ENCODE measurements around the gene HBEGF.

Gene HBEGF

GRCh38 chr5:140302786-140303639 lies 43.4 kb downstream of the HBEGF start, which contains the start of gene PFDN1:
PFDN1 (minus strand) TSS chr5:140303101; CDS start chr5:140303073, 28 bp downstream.
- Histone ChIP-seq H3K9me3 (ENCODE audit: low read length) (no peaks in the 10 kb centered on the region), H2AFZ (ENCODE audit: low read depth, low read length) (peak within 1 kb of the TSS; percentile 60), H3K36me3 (ENCODE audit: insufficient read depth, low read length) (peaks cover 23% of the 10 kb centered on the region), H3K4me1 (ENCODE audit: insufficient read depth, low read length) (peaks cover 18% of the 10 kb centered on the region), H3K27me3 (ENCODE audit: insufficient read depth, low read length) (no peaks in the 10 kb centered on the region), H3K4me3 (ENCODE audit: low read length) (peak within 1 kb of the TSS; percentile 85)

GRCh38 chr5:140301136-140301535 lies 45.3 kb downstream of the HBEGF start:
- peaks cover 27% of the 10 kb centered on the region for H3K4me1 ChIP-seq (ENCODE audit: insufficient read depth, low read length)
- no peak overlapping the region for H2AFZ ChIP-seq (ENCODE audit: low read depth, low read length)
- H3K36me3 ChIP-seq (ENCODE audit: insufficient read depth, low read length) = peaks cover 27% of the 10 kb centered on the region
- peak overlapping the region; percentile 85 for H3K4me3 ChIP-seq (ENCODE audit: low read length)
- H3K27me3 ChIP-seq (ENCODE audit: insufficient read depth, low read length) = no peaks in the 10 kb centered on the region
- H3K9me3 ChIP-seq (ENCODE audit: low read length) = no peaks in the 10 kb centered on the region

GRCh38 chr5:140299056-140299455 lies 47.3 kb downstream of the HBEGF start:
- Histone ChIP-seq H3K36me3 (ENCODE audit: insufficient read depth, low read length) (peaks cover 27% of the 10 kb centered on the region), H3K4me3 (ENCODE audit: low read length) (no peak overlapping the region), H2AFZ (ENCODE audit: low read depth, low read length) (no peak overlapping the region), H3K9me3 (ENCODE audit: low read length) (no peaks in the 10 kb centered on the region), H3K27me3 (ENCODE audit: insufficient read depth, low read length) (no peaks in the 10 kb centered on the region), H3K4me1 (ENCODE audit: insufficient read depth, low read length) (peaks cover 29% of the 10 kb centered on the region)

GRCh38 chr5:140298183-140298601 lies 48.2 kb downstream of the HBEGF start:
- H3K4me1 ChIP-seq (ENCODE audit: insufficient read depth, low read length) = peaks cover 33% of the 10 kb centered on the region
- peaks cover 27% of the 10 kb centered on the region for H3K36me3 ChIP-seq (ENCODE audit: insufficient read depth, low read length)
- no peak overlapping the region for H3K4me3 ChIP-seq (ENCODE audit: low read length)
- H2AFZ ChIP-seq (ENCODE audit: low read depth, low read length) = no peak overlapping the region
- no peaks in the 10 kb centered on the region for H3K9me3 ChIP-seq (ENCODE audit: low read length)
- no peaks in the 10 kb centered on the region for H3K27me3 ChIP-seq (ENCODE audit: insufficient read depth, low read length)

- Histone ChIP-seq H3K36me3 (ENCODE audit: insufficient read depth, low read length) (peaks cover 27% of the 10 kb centered on the region), H2AFZ (ENCODE audit: low read depth, low read length) (no peak overlapping the region), H3K27me3 (ENCODE audit: insufficient read depth, low read length) (no peaks in the 10 kb centered on the region), H3K9me3 (ENCODE audit: low read length) (no peaks in the 10 kb centered on the region), H3K4me1 (ENCODE audit: insufficient read depth, low read length) (peaks cover 33% of the 10 kb centered on the region), H3K4me3 (ENCODE audit: low read length) (no peak overlapping the region)
Measured at GRCh38 chr5:140297283-140297682, 49.1 kb downstream of the HBEGF start.

GRCh38 chr5:140296289-140296688 lies 50.1 kb downstream of the HBEGF start:
- Histone ChIP-seq H3K4me3 (ENCODE audit: low read length) (no peak overlapping the region), H3K27me3 (ENCODE audit: insufficient read depth, low read length) (no peaks in the 10 kb centered on the region), H3K4me1 (ENCODE audit: insufficient read depth, low read length) (peaks cover 27% of the 10 kb centered on the region), H3K9me3 (ENCODE audit: low read length) (no peaks in the 10 kb centered on the region), H3K36me3 (ENCODE audit: insufficient read depth, low read length) (peaks cover 27% of the 10 kb centered on the region), H2AFZ (ENCODE audit: low read depth, low read length) (no peak overlapping the region)

- no peaks in the 10 kb centered on the region for H3K27me3 ChIP-seq (ENCODE audit: insufficient read depth, low read length)
- H2AFZ ChIP-seq (ENCODE audit: low read depth, low read length) = no peak overlapping the region
- no peak overlapping the region for H3K4me3 ChIP-seq (ENCODE audit: low read length)
- peaks cover 27% of the 10 kb centered on the region for H3K36me3 ChIP-seq (ENCODE audit: insufficient read depth, low read length)
- H3K9me3 ChIP-seq (ENCODE audit: low read length) = no peaks in the 10 kb centered on the region
- peaks cover 23% of the 10 kb centered on the region for H3K4me1 ChIP-seq (ENCODE audit: insufficient read depth, low read length)
Measured at GRCh38 chr5:140295414-140295813, 51.0 kb downstream of the HBEGF start.

- Histone ChIP-seq H3K27me3 (ENCODE audit: insufficient read depth, low read length) (no peaks in the 10 kb centered on the region), H3K4me1 (ENCODE audit: insufficient read depth, low read length) (peaks cover 23% of the 10 kb centered on the region), H3K36me3 (ENCODE audit: insufficient read depth, low read length) (peaks cover 20% of the 10 kb centered on the region), H2AFZ (ENCODE audit: low read depth, low read length) (no peak overlapping the region), H3K9me3 (ENCODE audit: low read length) (no peaks in the 10 kb centered on the region), H3K4me3 (ENCODE audit: low read length) (no peak overlapping the region)
Measured at GRCh38 chr5:140294753-140295152, 51.6 kb downstream of the HBEGF start.

GRCh38 chr5:140293849-140294100 lies 52.6 kb downstream of the HBEGF start:
- H3K4me1 ChIP-seq (ENCODE audit: insufficient read depth, low read length) = peaks cover 23% of the 10 kb centered on the region
- H2AFZ ChIP-seq (ENCODE audit: low read depth, low read length) = no peak overlapping the region
- no peaks in the 10 kb centered on the region for H3K27me3 ChIP-seq (ENCODE audit: insufficient read depth, low read length)
- no peaks in the 10 kb centered on the region for H3K9me3 ChIP-seq (ENCODE audit: low read length)
- peaks cover 11% of the 10 kb centered on the region for H3K36me3 ChIP-seq (ENCODE audit: insufficient read depth, low read length)
- no peak overlapping the region for H3K4me3 ChIP-seq (ENCODE audit: low read length)

- Histone ChIP-seq H3K36me3 (ENCODE audit: insufficient read depth, low read length) (peaks cover 6% of the 10 kb centered on the region), H3K27me3 (ENCODE audit: insufficient read depth, low read length) (no peaks in the 10 kb centered on the region), H2AFZ (ENCODE audit: low read depth, low read length) (no peak overlapping the region), H3K9me3 (ENCODE audit: low read length) (no peaks in the 10 kb centered on the region), H3K4me1 (ENCODE audit: insufficient read depth, low read length) (peaks cover 18% of the 10 kb centered on the region), H3K4me3 (ENCODE audit: low read length) (no peak overlapping the region)
Measured at GRCh38 chr5:140293091-140293848, 53.1 kb downstream of the HBEGF start.

- Histone ChIP-seq H3K4me3 (ENCODE audit: low read length) (no peak overlapping the region), H3K9me3 (ENCODE audit: low read length) (no peaks in the 10 kb centered on the region), H3K27me3 (ENCODE audit: insufficient read depth, low read length) (no peaks in the 10 kb centered on the region), H2AFZ (ENCODE audit: low read depth, low read length) (no peak overlapping the region), H3K36me3 (ENCODE audit: insufficient read depth, low read length) (no peaks in the 10 kb centered on the region), H3K4me1 (ENCODE audit: insufficient read depth, low read length) (peaks cover 10% of the 10 kb centered on the region)
Measured at GRCh38 chr5:140292212-140293036, 54.0 kb downstream of the HBEGF start.

GRCh38 chr5:140287801-140288521 lies 58.4 kb downstream of the HBEGF start:
- Histone ChIP-seq H3K4me1 (ENCODE audit: insufficient read depth, low read length) (no peaks in the 10 kb centered on the region), H3K9me3 (ENCODE audit: low read length) (no peaks in the 10 kb centered on the region), H2AFZ (ENCODE audit: low read depth, low read length) (no peak overlapping the region), H3K27me3 (ENCODE audit: insufficient read depth, low read length) (no peaks in the 10 kb centered on the region), H3K4me3 (ENCODE audit: low read length) (no peak overlapping the region), H3K36me3 (ENCODE audit: insufficient read depth, low read length) (no peaks in the 10 kb centered on the region)

All from neuron (in vitro differentiated cells).